SW 1271 (cell line): ENCODE results near the gene TMC5.

Experiments
- DNase-seq, 2 experiments: peaks; one replicate each; lab custom pipeline; 2025; lab: John Stamatoyannopoulos, UW

The TMC5 gene

DNA sequence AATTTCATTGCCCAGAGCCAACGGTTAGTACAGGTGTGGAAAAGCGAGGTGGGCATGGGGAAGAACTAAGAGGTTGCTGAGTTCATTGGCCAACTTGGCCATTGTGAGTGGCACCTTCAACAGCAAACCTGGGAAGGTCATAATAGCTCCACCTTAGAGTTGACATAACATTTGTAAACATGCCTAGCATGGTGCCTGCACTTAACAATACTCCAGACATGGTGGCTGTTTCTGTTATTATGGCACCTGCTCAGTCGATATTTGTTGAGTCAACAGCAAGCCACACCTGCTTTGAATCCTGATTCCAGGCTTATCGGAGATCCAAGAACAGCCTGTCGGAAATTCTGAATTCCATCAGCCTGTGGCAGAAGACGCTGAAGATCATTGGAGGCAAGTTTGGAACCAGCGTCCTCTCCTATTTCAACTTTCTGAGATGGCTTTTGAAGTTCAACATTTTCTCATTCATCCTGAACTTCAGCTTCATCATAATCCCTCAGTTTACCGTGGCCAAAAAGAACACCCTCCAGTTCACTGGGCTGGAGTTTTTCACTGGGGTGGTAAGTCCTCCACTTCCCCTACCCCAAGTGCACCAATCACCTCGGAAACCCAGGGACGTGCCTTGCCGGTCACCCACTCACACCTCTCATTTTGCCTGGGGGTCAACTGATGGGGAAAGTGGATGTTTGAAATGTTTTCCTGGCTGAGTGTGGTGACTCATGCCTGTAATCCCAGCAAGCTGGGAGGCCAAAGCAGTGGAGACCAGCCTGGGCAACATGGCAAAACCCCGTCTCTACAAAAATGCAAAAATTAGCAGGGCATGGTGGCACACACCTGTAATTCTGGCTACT, 46.0 kb downstream of the TMC5 start:
- no peak for DNase-seq

DNA sequence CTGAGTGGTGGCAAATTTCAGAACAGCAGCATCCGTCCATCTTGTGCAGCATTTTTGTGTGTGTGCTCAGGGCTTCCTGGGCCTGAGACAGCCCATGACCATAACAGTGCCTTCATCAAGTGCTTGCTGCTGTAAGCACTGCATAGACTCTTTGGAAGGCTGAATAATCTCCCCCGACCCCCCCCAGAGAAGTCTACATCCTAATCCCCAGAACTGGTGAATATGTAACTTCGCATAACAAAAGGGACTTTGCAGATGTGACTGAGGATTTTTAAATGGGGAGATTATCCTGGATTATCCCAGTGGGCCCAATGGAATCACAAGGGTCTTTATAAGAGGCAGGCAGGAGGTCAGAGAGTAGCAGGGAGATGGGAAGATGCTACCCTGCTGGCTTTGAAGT, 50.6 kb downstream of the TMC5 start:
- no peak for DNase-seq

DNA sequence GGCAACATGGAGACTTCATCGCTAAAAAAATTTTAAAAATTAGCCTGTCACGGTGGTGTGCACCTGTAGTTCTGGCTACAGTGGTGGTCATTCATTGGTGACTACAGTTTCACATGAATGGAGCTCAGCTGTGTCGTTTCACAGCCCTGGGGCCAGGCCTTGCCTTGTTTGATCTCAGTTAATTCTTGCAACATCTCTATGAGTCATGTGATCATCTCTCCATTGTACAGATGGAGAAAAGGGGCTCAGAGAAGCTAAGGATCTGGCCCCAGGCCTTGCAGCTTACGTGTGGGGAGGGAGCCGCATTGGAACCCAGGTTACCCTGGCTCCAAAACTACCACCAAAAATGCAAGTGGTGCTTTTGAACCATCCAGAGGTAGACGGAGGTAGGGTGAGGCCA, 54.8 kb downstream of the TMC5 start:
- DNase-seq = no peak

DNA sequence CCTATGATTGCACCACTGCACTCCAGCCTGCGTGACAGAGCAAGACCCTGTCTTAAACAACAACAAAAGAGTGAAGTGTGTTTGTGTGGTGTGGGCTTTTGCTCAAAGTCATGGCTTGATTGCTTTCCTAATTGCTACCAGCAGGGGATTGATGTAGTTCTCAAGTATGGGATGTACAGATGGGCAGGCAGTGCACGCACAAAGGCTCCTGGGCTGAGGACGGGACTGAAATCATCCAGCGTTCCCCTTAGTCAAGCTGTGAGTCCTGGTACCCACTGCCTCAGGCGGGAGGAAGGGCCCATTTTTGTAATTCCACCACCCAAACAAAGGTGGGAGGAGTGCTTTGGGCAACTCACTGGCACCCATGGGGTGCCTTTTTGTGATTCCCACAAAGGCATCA, 56.9 kb downstream of the TMC5 start:
- DNase-seq = no peak

DNA sequence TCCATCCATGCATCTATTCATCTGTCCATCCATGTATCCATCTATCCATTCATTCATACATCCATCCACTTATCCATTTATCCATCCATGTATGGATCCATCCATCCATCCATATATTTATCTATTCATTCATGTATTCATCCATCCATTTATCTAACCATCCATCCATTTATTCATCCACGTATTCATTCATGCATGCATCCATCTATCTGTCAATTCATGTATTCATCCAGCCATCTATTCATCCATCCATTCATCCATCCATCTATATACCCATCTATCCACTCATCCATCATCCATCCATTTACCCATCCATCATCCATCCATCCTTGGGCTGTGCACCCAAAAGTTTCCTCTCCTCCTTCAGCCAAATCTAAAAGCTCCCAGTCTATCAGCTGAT, 60.8 kb downstream of the TMC5 start:
- no peak for DNase-seq

DNA sequence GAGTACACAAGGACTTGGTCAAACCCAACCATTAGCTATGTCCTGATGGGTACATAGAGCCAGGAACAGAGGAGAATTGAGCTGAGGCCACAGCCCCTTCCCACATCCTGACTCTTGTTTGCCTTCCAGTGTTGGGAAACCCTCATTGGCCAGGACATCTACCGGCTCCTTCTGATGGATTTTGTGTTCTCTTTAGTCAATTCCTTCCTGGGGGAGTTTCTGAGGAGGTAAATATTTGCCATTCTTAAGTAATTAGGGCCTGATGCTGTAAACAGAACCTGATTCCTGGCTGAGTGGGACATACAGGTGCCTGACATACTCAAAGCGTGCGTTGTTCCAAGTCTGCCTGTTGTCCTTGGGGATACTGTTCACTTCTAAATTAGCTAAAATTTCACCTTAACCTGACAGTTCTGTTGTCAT, 61.6 kb downstream of the TMC5 start:
- no peak for DNase-seq

DNA sequence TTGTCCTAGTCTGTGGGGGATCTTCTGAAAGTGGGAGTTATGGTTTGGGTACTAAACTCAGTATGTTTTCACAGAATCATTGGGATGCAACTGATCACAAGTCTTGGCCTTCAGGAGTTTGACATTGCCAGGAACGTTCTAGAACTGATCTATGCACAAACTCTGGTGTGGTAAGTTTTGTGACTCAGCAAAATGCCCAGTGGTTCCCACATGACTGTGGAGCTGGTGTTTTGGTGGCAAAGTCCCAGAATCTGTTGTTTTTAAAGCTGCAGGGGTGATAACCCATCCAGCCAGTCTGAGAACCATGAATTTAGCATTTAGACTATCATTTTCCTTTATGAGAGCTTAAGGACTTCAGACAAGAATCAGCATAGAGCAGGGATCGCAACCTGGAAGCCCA, 63.6 kb downstream of the TMC5 start:
- DNase-seq = no peak

DNA sequence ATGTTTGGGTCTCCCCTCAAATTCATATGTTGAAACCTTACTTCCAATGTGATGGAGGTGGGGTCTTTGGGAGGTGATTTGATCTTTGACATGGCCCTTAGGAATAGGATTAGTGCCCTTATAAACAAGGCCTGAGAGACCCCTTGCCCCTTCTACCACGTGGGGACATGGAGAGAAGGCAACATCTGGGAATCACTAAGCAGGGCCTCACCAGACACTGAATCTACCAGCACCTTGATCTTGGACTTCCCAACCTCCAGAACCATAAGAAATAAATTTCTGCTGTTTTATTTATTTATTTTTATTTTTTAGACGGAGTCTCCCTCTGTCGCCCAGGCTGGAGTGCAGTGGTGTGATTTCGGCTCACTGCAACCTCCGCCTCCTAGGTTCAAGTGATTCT, 64.1 kb downstream of the TMC5 start:
- no peak for DNase-seq

DNA sequence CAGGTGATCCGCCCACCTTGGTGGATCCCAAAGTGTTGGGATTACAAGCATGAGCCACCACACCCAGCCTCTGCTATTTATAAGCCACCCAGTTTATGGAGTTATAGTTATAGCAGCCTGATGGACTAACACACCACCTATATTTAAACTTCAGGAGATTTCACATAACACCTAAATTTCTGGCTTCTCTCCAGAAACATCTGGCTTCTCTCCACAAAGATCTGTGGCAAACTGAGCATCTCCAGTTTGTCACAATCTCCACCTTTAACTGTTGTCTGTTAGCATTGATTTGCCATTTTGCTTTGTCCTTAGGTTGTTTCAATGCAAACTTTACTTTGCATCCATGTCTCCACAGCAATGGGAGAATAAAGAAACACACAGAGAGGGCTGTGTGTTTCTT, 64.6 kb downstream of the TMC5 start:
- DNase-seq = no peak

DNA sequence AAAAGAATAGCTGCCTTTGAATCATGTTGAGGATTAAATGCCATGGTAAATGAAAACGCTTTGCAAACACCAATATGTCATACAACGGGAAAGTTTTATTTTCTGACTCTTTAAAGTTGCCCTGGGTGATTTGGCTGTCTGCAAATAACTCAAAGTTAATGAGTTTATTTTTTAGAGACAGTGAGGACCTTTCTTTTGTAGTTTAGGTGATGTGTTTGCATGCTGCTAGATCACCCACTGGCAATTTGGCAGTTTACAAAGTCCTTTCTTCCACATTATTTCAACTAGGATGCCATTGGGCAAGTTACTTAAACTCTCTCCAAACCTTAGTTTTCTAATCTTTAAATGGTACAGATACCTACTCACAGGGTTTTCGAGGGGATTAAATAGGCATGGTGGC, 66.4 kb downstream of the TMC5 start:
- no peak for DNase-seq

DNA sequence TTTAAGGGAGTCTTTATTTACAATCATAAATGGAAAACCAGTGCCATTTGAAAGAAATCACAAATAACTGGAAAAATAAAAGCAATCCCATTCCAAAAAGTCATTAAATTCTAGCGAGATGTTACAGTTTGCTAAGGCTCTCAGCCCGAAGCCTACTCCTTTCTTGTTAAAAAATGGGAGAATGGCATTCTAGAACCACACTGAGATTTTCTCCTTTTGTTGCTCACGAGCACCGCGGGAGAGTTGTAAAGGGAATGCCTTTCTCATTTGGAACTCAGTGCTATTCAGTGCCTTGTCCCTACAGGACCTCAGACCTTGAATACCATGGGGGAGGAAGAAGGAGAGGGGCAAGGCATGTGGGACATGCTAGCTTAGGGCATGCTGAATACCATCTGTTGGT, 67.9 kb downstream of the TMC5 start:
- DNase-seq = no peak

DNA sequence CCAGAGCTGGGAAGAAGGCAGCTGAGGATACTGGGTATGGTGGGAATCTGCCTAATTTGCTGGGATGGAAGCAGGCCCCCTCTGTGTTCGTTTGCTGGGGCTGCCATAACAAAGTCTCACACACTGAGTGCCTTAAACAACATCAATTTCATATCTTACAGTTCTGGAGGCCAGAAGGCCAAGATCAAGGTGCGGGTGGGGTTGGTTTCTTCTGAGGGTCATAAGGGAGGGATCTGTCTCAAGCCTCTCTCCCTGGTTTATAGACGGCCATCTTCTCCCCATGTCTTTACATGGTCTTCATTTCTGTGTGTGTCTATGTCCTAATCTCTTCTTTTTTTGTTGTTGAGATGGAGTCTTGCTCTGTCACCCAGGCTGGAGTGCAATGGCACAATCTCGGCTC, 68.4 kb downstream of the TMC5 start:
- no peak for DNase-seq

DNA sequence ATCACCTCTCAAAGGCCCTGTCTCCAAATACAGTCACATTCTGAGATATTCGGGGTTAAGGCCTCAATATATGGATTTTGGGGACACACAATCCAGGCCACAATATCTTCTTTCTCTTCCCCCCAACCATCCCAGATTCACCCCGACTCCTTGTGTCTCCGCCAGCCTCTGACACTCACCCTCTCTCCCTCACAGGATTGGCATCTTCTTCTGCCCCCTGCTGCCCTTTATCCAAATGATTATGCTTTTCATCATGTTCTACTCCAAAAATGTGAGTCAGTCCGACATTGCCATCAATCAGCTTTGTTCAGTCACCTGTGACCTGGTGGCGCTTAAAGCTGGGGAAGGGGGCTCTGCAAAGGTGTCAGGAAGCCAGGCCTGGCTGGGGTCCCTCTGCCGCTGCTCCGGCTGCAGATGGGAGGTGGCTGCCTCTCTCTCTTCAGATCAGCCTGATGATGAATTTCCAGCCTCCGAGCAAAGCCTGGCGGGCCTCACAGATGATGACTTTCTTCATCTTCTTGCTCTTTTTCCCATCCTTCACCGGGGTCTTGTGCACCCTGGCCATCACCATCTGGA, 69.2 kb downstream of the TMC5 start:
- no peak for DNase-seq

DNA sequence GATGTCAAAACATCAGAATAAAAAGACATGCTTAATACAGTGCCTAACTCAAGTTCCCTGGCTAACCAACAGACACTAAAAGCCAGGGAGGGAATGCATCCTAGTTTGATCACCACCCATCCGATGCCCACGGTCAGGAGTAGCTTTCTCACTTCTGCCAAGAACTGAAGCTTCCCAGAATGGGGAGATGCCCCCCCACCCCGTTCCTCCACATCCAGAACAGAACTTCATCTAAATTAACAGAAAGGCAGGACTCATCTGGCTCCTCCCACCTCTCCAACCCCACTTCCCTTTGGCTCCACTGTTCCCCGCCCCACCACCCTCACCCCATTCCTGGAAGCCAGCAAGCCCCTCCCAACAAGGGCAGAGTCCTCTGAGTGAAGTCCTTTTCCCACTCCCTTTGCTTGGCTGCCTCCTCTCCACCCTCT, 70.5 kb downstream of the TMC5 start:
- no peak for DNase-seq

DNA sequence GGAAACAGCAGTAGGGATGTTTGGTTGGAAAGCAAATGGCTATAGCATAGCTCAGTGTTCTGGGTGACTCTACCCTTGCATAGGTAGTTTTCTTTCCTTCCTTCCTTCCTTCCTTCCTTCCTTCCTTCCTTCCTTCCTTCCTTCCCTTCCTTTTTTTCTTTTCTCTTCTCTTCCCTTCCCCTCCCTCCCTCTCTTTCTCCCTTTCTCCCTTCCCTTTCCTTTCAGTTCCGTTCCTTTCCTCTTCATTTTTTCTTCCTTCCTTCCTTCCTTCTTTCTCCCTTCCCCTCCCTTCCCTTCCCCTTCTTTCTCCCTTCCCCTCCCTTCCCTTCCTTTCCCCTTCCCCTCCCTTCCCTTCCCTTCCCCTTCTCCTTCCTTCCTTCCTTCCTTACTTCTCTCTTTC, 72.9 kb downstream of the TMC5 start:
- no peak for DNase-seq

DNA sequence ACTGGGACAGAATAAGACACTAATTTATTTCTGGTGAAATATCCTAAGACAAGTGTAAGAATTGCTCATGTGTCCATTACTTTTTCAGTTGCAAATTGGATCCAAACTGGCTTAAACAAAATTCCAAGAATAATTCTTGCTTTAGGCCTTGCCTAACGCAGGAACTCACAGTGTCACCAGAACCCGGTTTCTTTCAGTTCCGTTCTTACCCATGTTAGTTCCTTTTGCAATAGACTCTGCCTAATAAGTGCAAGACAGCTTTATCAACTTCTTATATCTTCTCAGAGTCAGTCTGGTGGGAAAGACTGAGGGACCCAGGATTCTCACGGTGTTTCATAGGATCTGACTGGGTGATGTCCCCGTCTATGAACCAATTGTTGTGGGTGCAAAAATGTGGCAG, 79.5 kb downstream of the TMC5 start:
- no peak for DNase-seq

DNA sequence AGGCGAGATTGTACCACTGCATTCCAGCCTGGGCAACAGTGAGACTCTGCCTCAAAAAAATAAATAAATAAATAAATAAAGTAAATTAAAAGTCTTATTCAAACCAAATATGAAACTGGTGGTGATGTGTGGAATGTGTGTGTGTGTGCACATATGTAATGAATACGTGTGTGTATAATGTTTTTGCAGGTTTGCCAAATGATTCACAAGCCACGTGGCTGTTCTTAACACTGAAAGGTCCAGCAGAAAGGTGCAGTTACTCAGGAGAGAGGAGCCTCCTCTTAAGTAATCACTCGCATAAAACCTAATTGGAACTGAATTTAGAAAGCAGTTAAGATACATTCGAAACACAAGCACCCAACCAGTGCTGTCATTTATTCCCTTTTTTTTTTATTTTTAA, 81.3 kb downstream of the TMC5 start:
- no peak for DNase-seq

DNA sequence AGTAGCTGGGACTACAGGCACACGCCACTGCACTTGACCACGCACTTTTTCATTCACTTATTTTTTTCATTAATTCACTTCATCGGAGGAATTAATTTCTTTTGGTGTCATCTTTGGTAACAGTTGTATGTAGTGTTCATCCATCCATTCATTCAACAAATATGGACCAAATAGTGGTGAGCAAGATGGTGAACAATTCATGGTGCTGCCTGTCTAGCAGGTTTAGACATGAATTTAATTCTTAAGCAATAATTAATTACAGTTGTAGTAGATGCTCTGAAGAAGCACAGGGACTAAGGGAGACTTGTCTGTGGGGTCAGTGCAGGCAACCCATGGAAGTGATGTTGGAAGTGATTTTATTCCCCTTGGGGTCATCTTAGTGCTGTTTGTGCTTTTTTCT, 81.8 kb downstream of the TMC5 start:
- no peak for DNase-seq

DNA sequence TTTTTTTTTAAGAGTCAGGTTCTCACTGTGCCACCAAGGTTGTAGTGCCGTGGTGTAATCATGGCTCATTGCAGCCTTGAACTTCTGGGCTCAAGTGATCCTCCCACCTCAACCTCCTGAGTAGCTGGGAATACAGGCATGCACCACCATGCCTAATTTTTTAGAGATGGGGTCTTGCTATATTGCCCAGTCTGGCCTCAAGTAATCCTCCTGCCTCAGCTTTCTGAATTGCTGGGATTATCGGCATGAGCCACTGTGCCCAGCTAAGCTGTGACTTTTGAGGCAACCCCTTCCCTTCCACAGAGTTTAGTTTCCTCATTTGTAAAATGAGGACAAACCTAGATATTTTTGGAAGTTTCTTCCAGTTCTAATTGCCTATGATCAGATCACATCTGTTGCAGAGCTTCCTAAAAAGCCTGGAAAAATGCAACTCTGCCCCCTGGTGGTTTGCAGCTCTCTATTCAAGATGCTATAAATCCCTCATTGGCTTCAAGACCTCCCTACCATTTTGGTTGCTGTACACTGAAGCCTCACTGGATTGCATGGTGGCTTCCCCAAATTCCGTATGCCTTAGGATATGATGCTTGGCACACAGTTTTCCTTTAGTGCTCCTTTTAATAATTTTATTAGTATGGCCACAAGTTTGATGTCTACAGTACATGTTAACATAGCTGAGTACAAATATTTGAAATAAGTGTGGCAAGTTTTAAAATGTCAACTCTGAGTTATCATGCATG, 84.9 kb downstream of the TMC5 start:
- DNase-seq = peak in 1 of 2 experiments; percentile 29

DNA sequence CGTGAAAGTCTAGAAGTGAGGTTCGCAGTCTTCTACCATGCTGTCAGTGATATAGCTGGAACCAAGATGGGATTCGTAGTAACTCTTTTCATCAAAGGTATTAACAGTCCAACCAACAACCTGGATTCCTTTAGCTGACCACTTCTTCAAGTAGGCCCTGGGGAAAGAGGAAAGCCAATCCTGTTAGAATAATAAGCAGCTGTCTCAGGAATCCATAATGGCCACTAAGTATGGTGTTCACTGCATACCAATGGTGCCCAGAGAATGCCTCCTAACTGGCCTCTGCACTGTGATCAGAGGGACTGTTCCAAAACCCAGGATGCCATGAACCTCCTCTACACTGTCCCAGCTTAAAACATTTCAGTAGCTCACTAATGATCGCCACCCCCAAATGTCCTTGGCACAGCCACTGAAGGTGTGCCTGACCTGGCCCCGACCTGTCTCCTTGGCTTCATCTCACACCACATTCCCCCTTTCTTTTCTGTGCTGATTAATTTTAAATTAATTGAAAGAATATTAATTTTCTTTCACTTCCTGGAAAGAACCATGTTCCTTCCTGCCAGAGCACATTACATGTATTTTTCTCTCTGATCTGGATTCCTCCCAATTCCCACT, 85.9 kb downstream of the TMC5 start:
- DNase-seq = no peak

DNA sequence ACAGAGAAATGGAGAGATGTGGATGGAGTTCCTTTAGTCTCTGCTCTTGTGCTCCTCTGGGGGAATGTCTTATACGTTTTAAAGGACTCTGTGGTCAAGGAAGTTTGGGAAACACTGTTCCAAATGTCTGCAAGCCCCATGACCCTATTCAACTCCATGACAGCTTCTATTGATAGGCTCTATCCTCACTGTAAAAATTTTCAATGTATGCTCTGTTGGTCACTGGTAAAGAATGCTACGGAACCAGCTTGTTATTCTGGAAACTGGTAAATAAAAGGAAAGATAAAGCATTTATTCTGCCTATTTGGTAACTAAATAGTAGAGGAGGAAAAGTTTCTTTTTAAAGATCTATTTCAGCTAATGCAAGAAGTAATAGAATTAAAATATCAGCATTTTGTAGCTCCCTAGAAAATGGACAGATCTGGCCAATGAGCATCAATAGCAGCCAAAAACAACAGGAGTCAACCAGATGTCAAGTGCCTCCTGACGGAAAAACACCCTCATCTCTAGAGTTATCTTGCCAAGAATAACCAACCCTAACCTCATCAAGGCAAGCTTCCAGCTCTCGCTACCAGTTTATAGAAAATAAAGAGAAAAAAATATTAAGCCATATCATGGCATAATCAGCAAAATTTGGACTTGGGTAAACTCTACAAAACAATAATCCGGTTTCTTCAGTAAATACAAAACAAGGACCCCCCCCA, 88.1 kb downstream of the TMC5 start:
- DNase-seq = no peak

DNA sequence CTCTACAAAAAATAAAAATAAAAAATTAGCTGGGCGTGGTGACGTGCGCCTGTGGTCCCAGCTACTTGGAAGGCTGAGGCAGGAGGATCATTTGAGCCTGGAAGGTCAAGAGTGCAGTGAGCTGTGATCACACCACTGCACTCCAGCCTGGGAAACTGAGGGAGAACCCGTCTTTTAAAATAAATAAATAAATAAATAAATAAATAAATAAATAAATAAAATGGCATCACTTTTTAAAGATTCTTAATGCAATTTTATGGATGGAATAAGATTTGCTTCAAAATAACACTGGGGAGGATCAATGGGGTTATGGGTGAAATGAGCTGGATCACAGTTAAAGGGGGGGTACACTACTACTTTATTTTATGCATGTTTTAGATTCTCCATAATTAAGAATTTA, 89.3 kb downstream of the TMC5 start:
- no peak for DNase-seq
